Left hindlimb (tissue), 1 donor: ENCODE results near the gene COG4.
"Not testable (repeated sequence)": the region's sequence is repeated elsewhere in the genome, so short reads cannot be mapped to it uniquely, and the experiment has no call there.

ENCODE experiments used
- DNase-seq: peaks from one replicate; pipeline ENCODE4 v3.0.0-alpha.2; 2018

COG4 gene

GRCh38 chr16:70523076-70523742 is at the start of gene COG4:
TSS of gene COG4 (minus strand) at chr16:70523554. CDS start at chr16:70523543, 11 bp downstream.
- DNase-seq = peak; percentile 88

DNA sequence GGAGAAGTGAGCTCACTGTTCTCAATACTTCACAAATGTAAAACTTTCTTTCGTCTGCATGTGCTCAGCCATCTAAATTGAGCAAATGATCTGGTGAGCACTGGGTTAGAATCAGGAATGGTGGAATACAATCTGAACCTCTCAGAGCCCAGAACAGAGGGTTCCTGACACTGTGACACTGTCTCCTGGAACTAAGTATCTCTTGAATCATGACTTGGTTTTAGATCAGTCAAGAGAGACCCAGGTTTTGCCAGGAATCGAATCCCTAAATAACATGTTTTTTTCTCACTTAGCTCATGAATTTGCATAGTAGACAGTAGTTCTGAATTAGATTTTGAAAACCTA is 49.5 kb upstream of the COG4 start:
- no peak for DNase-seq

DNA sequence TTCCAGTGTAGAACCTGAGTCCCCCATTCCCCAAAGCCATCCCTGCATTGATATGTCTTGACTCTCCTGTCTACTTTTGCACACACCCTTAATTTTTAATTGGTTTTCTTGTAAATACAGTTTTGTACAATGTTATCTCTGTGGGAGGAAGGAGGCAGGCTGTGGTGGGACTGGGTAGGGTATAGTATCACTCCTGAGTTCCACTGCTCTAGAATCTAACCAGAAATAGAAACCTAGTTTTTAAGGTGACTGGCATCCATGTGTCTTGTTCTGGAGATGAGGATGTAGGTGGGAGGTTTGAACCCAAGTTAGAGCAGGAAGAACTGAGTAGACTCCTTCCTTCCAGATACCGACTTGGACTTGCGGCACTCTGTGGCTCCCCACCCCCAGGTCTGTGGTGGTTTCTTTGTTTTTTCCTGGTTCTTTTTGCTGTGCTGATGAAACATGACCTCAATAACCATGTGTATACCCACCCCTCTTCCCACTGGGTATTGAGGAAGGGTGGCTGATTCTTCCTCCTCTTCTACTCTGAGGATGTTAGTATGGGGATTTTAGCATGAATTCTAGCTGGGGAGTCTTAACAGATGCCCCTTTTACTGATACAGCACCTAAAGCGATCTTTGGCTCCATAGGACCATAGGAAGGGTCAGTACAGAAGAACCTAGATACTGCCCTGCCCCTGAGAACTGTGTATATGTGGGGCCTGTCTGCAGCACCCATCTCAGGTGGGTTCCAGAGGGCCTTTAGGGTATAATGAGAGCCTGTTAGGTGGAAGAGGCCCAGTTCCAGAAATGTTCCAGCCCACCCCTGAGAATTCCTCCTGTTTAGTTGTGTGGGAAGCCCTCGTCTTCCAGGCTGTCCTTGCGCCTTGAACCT is 48.9 kb upstream of the COG4 start:
- no peak for DNase-seq

GRCh38 chr16:70571623-70572022 is 48.3 kb upstream of the COG4 start:
- no peak for DNase-seq

DNA sequence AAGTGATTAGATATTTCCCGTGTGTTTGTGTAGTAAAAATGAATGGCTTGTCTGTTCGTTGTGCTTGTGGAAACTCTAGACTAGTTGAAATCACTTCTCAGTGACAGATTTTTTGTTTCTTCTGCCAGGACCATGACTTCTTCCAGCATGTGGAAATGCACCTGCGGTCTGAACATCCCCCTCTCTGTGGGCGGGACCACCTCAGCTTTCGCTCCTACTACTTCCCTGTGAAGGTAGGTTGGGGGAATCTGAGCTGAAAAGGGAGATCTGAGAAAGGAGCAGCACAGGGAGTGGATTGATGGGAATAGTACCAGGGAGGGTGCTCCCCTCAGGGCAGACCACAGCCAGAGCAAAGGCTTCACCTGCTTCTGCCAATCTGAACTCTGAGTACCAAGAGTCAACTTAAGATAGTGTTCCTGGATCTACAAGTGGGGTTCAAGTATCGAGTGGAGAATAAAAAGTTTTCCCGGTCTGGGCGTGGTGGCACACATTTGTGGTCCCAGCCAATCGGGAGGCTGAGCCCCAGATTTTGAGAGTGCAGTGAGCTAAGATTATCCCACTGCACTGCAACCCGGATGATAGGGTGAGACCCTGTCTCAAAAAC is 47.7 kb upstream of the COG4 start:
- no peak for DNase-seq

- no peak for DNase-seq
These were observed 46.4 kb upstream of the COG4 start for GRCh38 chr16:70569752-70570151.

- DNase-seq = no peak
These were observed 45.4 kb upstream of the COG4 start for GRCh38 chr16:70568601-70569237.

DNA sequence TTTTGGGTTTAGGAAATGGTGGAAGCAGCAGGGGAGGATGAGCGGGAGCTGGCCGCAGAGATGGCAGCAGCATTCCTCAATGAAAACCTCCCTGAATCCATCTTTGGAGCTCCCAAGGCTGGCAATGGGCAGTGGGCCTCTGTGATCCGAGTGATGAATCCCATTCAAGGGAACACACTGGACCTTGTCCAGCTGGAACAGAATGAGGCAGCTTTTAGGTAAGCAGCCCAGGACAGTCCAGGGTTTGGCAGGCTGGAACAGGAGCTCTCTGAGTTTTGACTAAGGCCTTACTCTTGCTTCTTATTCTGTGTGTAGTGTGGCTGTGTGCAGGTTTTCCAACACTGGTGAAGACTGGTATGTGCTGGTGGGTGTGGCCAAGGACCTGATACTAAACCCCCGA is 41.7 kb upstream of the COG4 start:
- no peak for DNase-seq

DNA sequence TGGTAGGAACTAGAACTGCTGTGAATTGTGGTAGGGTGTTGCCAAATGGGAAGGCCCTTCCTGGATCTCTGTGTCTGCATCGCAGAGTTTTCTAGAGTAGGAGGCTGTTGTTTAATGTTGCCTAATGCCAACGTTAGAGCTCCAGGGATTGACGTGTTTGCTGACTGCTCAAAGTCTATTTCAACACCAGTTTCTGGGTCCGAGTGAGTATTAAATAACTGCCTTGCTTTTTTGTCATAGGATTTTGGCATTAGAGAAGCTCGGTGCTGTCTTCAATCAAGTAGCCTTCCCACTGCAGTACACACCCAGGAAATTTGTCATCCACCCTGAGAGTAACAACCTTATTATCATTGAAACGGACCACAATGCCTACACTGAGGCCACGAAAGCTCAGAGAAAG is 40.3 kb upstream of the COG4 start:
- no peak for DNase-seq

DNA sequence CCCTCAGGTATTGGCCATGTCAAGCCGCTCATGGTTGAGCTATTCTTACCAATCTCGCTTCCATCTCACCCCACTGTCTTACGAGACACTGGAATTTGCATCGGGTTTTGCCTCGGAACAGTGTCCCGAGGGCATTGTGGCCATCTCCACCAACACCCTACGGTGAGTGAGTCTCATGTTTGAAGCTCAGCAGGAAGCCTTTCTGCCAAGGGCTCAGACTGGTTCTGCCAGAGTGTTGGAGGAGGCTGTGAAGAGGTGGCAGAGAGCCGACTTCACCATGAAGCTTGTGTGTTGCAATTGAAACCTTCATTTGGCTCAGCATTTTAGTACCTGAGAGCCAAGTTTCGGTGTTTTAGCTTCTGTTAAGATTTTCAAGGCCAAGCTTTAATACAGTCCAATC is 38.3 kb upstream of the COG4 start:
- DNase-seq = no peak

- DNase-seq = no peak
These were observed 32.7 kb upstream of the COG4 start for GRCh38 chr16:70556063-70556462.

DNA sequence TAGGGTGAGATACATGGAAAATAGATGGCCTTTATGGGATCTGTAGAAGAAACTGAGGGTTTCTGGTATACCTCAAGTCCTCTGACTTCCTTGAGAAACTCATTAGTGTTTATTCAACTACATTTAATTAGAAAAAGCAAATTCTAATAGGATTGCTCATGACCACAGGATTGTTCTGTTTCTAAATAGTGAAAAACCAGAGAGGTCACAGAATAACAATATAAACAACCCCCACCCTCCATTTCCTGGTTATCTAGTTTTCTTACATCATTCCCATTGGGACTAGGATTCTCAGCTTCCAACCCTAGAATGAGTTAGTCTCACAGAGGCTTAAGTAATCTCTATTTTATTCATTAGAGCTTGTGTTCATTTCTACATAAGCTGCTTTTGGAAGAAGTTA is 30.3 kb upstream of the COG4 start:
- no peak for DNase-seq

- no peak for DNase-seq
These were observed 29.3 kb upstream of the COG4 start for GRCh38 chr16:70552675-70553074.

DNA sequence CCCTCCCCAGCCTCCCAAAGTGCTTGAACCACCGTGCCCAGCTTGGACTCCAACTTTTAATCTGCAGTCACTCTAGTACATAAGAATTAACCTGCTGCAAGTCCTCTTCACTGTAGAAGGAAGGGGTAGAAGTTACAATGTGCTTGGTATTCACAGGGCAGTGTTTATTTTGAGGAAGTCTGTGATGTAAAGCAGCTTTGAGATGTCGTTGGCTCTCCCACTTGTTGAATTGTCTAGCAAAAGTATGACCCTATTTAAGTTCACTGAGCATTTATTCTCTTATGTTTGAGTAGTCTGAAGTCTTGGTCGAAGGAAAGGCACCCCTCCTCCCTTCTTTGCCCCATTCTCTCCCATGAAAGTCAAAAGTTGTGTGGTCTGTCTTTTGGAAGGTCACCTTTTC is 28.4 kb upstream of the COG4 start:
- no peak for DNase-seq

GRCh38 chr16:70550082-70550481 is 26.7 kb upstream of the COG4 start:
- no peak for DNase-seq

- no peak for DNase-seq
These were observed 25.6 kb upstream of the COG4 start for GRCh38 chr16:70548936-70549335.

DNA sequence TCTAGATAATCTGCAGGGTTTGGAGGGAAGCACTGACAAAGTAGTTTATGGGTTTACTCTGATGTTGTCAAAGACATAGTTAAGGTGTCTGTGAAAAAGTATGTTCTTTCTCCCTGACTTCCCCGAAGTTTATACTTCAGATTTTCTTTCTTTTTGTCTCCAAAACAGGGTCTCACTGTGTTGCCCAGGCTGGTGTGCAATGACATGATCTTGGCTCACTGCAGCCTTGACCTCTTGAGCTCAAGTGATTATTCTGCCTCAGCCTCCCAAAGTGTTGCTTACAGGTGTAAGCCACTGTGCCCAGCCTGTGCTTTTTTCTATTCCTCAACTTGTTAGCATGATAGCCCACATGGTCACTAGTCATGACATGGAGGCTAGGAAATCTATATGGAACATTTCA is 21.2 kb upstream of the COG4 start:
- DNase-seq = no peak

GRCh38 chr16:70540994-70541393 is 17.6 kb upstream of the COG4 start:
- no peak for DNase-seq

DNA sequence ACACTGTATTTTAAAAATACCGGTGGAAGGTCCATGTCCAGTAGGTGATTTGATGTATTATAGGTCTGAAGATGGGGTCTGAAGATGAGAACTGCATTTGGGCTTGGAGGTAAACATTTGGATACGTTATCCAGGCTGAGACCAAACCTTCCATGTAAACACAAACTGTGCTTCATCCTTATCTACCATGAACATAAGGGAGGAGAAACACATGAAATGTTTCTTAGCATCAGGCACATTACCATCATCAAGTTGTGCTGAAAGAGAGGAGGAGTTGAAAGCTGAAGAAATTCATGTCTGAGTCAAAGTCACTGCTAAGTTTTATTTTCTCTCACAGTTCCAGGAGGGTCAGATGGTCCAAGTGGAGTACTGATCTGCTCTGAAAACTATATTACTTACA is 11.6 kb upstream of the COG4 start:
- DNase-seq = no peak

DNA sequence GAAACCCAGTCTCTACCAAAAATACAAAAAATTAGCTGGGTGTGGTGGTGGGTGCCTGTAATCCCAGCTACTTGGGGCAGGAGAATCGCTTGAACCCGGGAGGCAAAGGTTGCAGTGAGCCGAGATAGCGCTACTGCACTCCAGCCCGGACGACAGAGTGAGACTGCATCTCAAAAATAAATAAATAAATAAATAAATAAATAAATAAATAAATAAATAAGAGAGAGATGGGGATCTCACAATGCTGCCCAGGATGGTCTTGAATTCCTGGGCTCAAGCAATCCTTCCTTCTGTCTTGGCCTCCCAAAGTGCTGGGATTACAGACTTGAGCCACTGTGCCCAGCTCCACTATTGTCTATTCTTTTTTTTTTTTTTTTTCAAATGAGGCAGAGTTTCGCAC is 6.6 kb upstream of the COG4 start:
- DNase-seq = not testable (repeated sequence)

DNA sequence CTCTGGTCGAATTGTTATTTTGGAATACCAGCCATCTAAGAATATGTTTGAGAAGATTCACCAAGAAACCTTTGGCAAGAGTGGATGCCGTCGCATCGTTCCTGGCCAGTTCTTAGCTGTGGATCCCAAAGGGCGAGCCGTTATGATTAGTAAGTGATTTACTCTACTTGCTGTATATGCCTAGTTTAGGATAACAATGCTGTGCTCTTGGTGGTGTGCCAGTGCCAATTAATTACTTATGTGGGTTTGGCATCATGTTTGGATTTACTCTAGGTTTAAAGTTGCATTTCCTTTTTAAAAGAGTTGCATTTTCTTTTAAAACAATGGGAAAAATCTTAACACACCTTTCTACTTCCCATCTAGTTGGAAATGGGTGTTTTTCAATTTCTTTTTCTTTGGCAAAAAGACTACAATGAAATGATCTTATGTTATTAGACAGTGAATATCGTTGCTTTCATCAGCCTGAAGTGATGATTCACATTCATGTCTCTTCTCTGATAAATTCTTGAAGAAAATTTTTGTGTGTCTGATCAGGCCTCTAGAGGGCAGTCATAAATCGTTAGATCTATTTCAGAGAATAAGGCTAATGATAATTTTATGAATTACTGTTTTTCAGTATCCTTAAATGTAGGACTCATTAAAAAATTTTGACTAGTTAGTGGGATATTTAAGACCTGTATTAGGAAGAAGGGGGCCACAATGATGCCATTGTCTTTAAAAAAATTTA is 5.9 kb upstream of the COG4 start:
- no peak for DNase-seq

DNA sequence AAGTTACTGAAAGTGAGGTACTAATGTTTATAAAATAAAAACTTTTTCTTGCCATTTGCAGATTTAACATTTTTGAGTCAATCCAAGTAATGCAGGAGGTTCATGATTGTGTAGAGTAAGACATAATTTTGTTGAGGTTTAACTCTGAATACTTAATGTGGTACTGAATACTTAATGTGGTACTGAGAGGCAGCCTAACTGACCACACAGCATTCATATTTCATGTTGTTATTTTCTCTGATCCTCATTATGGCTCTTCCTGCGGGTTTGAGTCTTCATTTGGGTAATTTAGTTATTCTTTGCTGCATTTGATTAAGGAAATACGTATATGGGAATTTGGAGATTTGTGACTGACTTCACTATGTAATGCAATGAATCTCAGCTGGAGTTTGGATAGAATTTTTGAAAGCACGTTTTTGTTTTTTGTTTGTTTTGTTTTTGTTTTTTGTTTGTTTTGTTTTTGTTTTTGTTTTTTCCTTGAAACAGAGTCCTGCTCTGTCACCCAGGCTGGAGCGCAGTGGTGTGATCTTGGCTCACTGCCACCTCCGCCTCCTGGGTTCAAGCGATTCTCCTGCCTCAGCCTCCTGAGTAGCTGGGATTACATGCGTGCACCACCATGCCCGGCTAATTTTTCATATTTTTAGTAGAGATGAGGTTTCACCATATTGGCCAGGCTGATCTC is 4.1 kb upstream of the COG4 start:
- DNase-seq = no peak
